Stimulated activated CD4-positive, alpha-beta T cell treated with anti-CD3 and anti-CD28 coated beads, TNF-alpha, amount 100 ng/mL, for 48 hours (primary cell): ENCODE measurements around the gene APOBEC3B.
A peak's percentile ranks its signal among the peaks of the same experiment; 100 is the strongest.
"Not testable (repeated sequence)": the region's sequence is repeated elsewhere in the genome, so short reads cannot be mapped to it uniquely, and the experiment has no call there.

ENCODE experiments used
- DNase-seq, 3 donors: peaks; one replicate each; pipeline ENCODE4 v3.0.0-alpha.2; 2020; ENCODE audit warnings: low read depth in 3 of 3

The APOBEC3B gene

GRCh38 chr22:38997518-38997917, 15.4 kb downstream of the APOBEC3B start:
- DNase-seq = no peak

GRCh38 chr22:39003165-39003638, 21.1 kb downstream of the APOBEC3B start:
- peak; percentile 55 to 57 (median 56) for DNase-seq

- DNase-seq = no peak
These were observed 25.0 kb downstream of the APOBEC3B start for GRCh38 chr22:39007177-39007576.

GRCh38 chr22:39008271-39008850, 26.2 kb downstream of the APOBEC3B start:
- DNase-seq = not testable (repeated sequence)

GRCh38 chr22:39010946-39011345, 28.8 kb downstream of the APOBEC3B start:
- no peak for DNase-seq

GRCh38 chr22:39012533-39013511, 30.7 kb downstream of the APOBEC3B start:
- DNase-seq = no peak

GRCh38 chr22:39013561-39013941, 31.4 kb downstream of the APOBEC3B start:
- DNase-seq = not testable (repeated sequence)

- DNase-seq = peak; percentile 64 to 74 (median 73)
These were observed 32.0 kb downstream of the APOBEC3B start, which contains the start of gene APOBEC3C for GRCh38 chr22:39013942-39014722. APOBEC3C (plus strand) TSS chr22:39014257; CDS start chr22:39014363, 106 bp downstream.

- DNase-seq = not testable (repeated sequence)
These were observed 32.6 kb downstream of the APOBEC3B start for GRCh38 chr22:39014723-39015121.

GRCh38 chr22:39016592-39016991, 34.4 kb downstream of the APOBEC3B start:
- no peak for DNase-seq

GRCh38 chr22:39017596-39018365, 35.6 kb downstream of the APOBEC3B start:
- no peak for DNase-seq

- not testable (repeated sequence) for DNase-seq
These were observed 38.0 kb downstream of the APOBEC3B start for GRCh38 chr22:39020021-39020651.

- no peak for DNase-seq
These were observed 39.6 kb downstream of the APOBEC3B start for GRCh38 chr22:39021552-39022250.

GRCh38 chr22:39024519-39025308, 42.6 kb downstream of the APOBEC3B start:
- no peak for DNase-seq

- no peak for DNase-seq
These were observed 44.5 kb downstream of the APOBEC3B start for GRCh38 chr22:39026509-39027150.

- no peak for DNase-seq
These were observed 45.6 kb downstream of the APOBEC3B start for GRCh38 chr22:39027717-39028116.

GRCh38 chr22:39028281-39028680, 46.1 kb downstream of the APOBEC3B start:
- no peak for DNase-seq

- no peak for DNase-seq
These were observed 47.1 kb downstream of the APOBEC3B start for GRCh38 chr22:39029227-39029626.

GRCh38 chr22:39030705-39031104, 48.6 kb downstream of the APOBEC3B start:
- DNase-seq = no peak
